ENCODE data around the gene ITPR2. TPM values are rescaled to one million over a fixed set of nuclear protein-coding genes. Genes with fewer than 3 reads are reported as not detected.

The ITPR2 gene
- total and polyA plus RNA-seq, 2 of the 8 experiments (the other 6 are each of a cell fraction or from before 2014, with no cell fraction given) = 4.1 to 48.3 TPM

- Histone ChIP-seq H4K8ac (ENCODE audit: extremely low read depth, insufficient read depth, low read length) (no peak overlapping the region), H3K23ac (ENCODE audit: insufficient read length) (no peak overlapping the region), H2BK15ac (ENCODE audit: low read length) (no peak overlapping the region), H3K4me2 (ENCODE audit: insufficient read depth in 1 of 2, low read depth in 2 of 2, low read length in 2 of 2) (no peak overlapping the region), H3K4me1 (replicated peaks in 1 of 4; ENCODE audit: control insufficient read depth in 3 of 4, insufficient read depth in 4 of 4, low read length in 3 of 4) (peaks cover 0 to 4% (median 2%) of the 10 kb centered on the region in 4 experiments; a peak in 2 of 7 replicates), H4K5ac (ENCODE audit: insufficient read length, low read depth, low read length) (no peak overlapping the region), H4K91ac (replicated peaks; ENCODE audit: insufficient read length, low read length) (no peak overlapping the region), H3K79me1 (ENCODE audit: low read depth, low read length) (no peaks in the 10 kb centered on the region), H2AK5ac (ENCODE audit: low read depth, low read length) (no peak overlapping the region), H3K79me2 (ENCODE audit: control insufficient read depth in 1 of 2, insufficient read depth in 2 of 2, low read length in 2 of 2) (no peaks in the 10 kb centered on the region), H4K20me1 (replicated peaks in 1 of 2; ENCODE audit: control insufficient read depth in 1 of 2, insufficient read depth in 2 of 2, low read length in 2 of 2) (no peaks in the 10 kb centered on the region), H2BK120ac (replicated peaks; ENCODE audit: low read depth, low read length) (no peak overlapping the region), H3K18ac (ENCODE audit: extremely low read depth, low read length) (no peak overlapping the region), H2BK20ac (ENCODE audit: low read length) (no peak overlapping the region), H3K4me3 (ENCODE audit: extremely low read depth in 1 of 4, insufficient read depth in 2 of 4, low read depth in 3 of 4, low read length in 4 of 4) (no peak overlapping the region), H3K9me3 (ENCODE audit: insufficient read depth in 2 of 2, low read depth in 1 of 2, low read length in 1 of 2) (no peaks in the 10 kb centered on the region), H3K27ac (ENCODE audit: low read depth, low read length) (no peak overlapping the region), H3K4ac (replicated peaks; ENCODE audit: insufficient read length, low read depth, low read length) (no peak overlapping the region), H3K27me3 (replicated peaks in 1 of 4; ENCODE audit: control insufficient read depth in 3 of 4, extremely low read depth in 1 of 4, insufficient read depth in 3 of 4, low read length in 3 of 4) (no peaks in the 10 kb centered on the region), H3K36me3 (ENCODE audit: control insufficient read depth in 2 of 4, insufficient read depth in 4 of 4, low read length in 3 of 4) (peaks cover 0 to 8% (median 1%) of the 10 kb centered on the region in 4 experiments; a peak in 4 of 8 replicates), H2AFZ (ENCODE audit: low read length) (no peak overlapping the region), H2BK12ac (ENCODE audit: low read depth, low read length) (no peak overlapping the region), H3K23me2 (ENCODE audit: low read depth, low read length) (no peaks in the 10 kb centered on the region), H3K9ac (replicated peaks in 1 of 4; ENCODE audit: extremely low read depth in 1 of 4, low read depth in 3 of 4, low read length in 3 of 4) (no peak overlapping the region), H2BK5ac (ENCODE audit: low read depth, low read length) (no peak overlapping the region), H3K56ac (replicated peaks; ENCODE audit: insufficient read length, low read depth, low read length) (no peak overlapping the region), H3K14ac (ENCODE audit: insufficient read length) (no peak overlapping the region)
- no peak for TF ChIP-seq POLR2AphosphoS5 (IDR thresholded peaks at IDR 0.05; ENCODE audit: low read depth, low read length)
- TF ChIP-seq CHD2 (IDR thresholded peaks at IDR 0.05; ENCODE audit: low read length) = no peak
- TF ChIP-seq HDAC6 (IDR thresholded peaks at IDR 0.05; ENCODE audit: low read depth, low read length) = no peak
- no peak for TF ChIP-seq KDM4A (IDR thresholded peaks at IDR 0.05; ENCODE audit: low read depth, low read length, severe bottlenecking)
- no peak for TF ChIP-seq NRF1 (IDR thresholded peaks at IDR 0.05; ENCODE audit: low read depth, low read length)
- no peak for TF ChIP-seq TCF12 (IDR thresholded peaks at IDR 0.05; ENCODE audit: low read depth, low read length)
- no peak for TF ChIP-seq RBBP5 (IDR thresholded peaks at IDR 0.05; ENCODE audit: borderline replicate concordance, low read depth, low read length)
- ChIA-PET POLR2A (ENCODE audit: partially characterized antibody) (no interaction called here), CTCF (ENCODE audit: partially characterized antibody) (interaction anchor here (0.8 to 1.4 kb wide), 3 partner anchors 9 to 22 kb away, joined by 3 read pairs; no protein-coding TSS in a partner anchor)
- WGBS, 2 experiments (ENCODE audit: extremely low coverage in 1 of 2, insufficient coverage in 1 of 2, insufficient read length in 1 of 2, insufficient replicate concordance in 2 of 2, low coverage in 1 of 2, low lambda C conversion rate in 2 of 2, missing lambda C conversion rate in 1 of 2) = 90% methylated on average over 4 of the region's 4 CpGs; no CpG with 5 or more reads in 1 of the 2 experiments
- FAIRE-seq = no peak
- no peak for DNase-seq (ENCODE audit: low read depth in 1 of 2, low spot score in 2 of 2)
Observed at GRCh38 chr12:26698186-26698585, 134.8 kb downstream of the ITPR2 start.
